ENCODE results near the gene TTBK1.

- no peak for TF ChIP-seq POLR2A (IDR thresholded peaks at IDR 0.05)
- peak in 4 of 6 experiments; percentile 1 to 38 (median 25) for TF ChIP-seq CTCF (IDR thresholded peaks at IDR 0.05)
These were observed 65.1 kb downstream of the TTBK1 start, which contains the start of gene CRIP3 for GRCh38 chr6:43308101-43308989.
